Measurements from ENCODE around the gene SPOUT1.

The SPOUT1 gene

DNA sequence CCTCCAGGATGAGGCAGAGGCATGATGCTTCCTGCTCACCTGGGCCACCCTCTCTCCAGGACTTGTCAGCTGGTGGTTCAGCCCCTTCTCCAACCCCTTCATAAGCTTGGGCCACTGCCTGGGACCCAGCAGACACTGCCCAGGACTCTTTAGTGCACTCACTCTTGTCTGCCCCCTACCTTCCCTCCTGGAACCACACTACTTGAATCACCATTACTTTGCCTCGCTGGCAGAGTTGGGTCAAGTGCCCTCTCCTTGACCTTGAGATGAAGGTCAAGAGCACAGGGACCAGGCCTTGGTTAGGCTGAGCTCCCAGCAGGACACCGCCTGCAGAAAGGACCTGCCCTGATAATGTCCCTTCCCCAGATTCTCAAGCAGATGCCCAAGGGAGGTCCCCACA lies 19.8 kb downstream of the SPOUT1 start:
- Histone ChIP-seq H3K4me3 (ENCODE audit: control insufficient read depth in 1 of 7, extremely low read depth in 1 of 7, insufficient read depth in 4 of 7, low read depth in 2 of 7, low read length in 6 of 7) (no peak overlapping the region), H3K36me3 (ENCODE audit: control insufficient read depth in 4 of 4, insufficient read depth in 4 of 4, low read length in 3 of 4) (peaks cover 0 to 42% (median 31%) of the 10 kb centered on the region in 4 experiments), H3K27me3 (replicated peaks in 2 of 5; ENCODE audit: control insufficient read depth in 4 of 5, insufficient read depth in 5 of 5, low read length in 4 of 5) (no peaks in the 10 kb centered on the region), H3K27ac (ENCODE audit: insufficient read depth in 1 of 2, low read depth in 1 of 2, low read length in 2 of 2, poor library complexity in 1 of 2, severe bottlenecking in 2 of 2) (no peak overlapping the region), H3K4me1 (ENCODE audit: control extremely low read depth in 1 of 4, control insufficient read depth in 4 of 4, insufficient read depth in 4 of 4, low read length in 3 of 4) (no peaks in the 10 kb centered on the region), H3K9me3 (ENCODE audit: control extremely low read depth in 1 of 5, control insufficient read depth in 4 of 5, insufficient read depth in 2 of 5, low read depth in 1 of 5, low read length in 4 of 5) (no peaks in the 10 kb centered on the region)
- ChIA-PET CTCF (interaction anchor here (1.0 to 2.4 kb wide), 3 partner anchors 8 to 48 kb away, joined by 3 to 7 read pairs (median 4); partner anchors contain the start of gene ENDOG), POLR2A (no interaction called here)
- DNase-seq = no peak
- 96% methylated on average over 2 of the region's 2 CpGs for WGBS (ENCODE audit: insufficient coverage)

DNA sequence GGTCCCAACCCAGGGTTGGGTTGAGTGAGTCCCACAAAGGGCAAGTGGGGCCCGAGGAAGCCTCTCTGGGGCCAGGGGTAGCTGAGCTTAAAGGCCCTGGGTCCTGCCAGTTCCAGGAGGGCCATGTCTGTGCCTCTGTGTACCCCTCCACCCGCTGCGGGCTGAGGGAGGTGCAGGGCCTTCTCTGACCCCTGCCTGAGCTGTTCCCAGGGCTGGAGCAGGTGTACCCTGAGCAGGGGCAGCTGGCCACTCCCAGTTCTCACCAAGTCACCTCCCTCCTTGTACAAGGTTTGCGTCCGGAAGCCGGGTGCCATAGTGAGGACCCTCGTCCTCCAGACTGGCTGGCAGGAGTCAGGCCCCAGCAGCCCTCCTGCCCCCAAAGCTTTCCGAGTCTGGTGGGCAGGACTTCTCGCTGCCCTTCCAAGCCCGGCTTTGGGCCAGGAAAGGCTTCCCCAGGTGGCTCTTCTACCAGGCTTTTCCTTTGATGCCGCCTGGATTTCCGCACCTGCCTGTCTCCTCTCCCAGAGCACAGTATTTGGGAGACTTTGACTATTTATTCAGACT lies 20.5 kb downstream of the SPOUT1 start:
- CTCF ChIA-PET = interaction anchor here (1.4 to 2.4 kb wide), 2 partner anchors 9 to 18 kb away, joined by 4 to 7 read pairs; partner anchors contain the start of gene ENDOG
- WGBS (ENCODE audit: insufficient coverage) = 98% methylated on average over 10 of the region's 12 CpGs
- peaks cover 0 to 43% (median 32%) of the 10 kb centered on the region in 4 experiments for H3K36me3 ChIP-seq (ENCODE audit: control insufficient read depth in 4 of 4, insufficient read depth in 4 of 4, low read length in 3 of 4)

DNA sequence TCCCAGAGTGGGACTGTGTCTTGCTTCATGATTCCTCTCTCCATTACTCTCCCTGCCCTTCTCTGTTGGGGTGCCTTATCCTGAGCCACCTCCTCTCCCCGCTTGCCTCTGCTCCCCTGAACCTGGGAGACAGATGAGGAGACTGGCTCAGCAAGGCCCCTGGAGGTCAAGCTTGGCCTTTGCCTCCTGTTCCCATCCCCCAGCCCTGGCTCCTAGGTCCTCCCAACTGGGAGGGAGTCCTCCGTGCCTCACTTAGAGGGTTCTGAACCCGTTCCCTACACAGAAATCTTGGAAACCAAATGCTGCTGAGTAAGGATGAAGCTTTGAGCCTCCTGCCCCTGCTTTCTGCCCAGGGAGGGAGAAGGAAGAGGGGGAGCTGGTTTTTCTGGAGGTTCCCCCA lies 21.1 kb downstream of the SPOUT1 start:
- Histone ChIP-seq H3K27me3 (replicated peaks in 2 of 5; ENCODE audit: control insufficient read depth in 4 of 5, insufficient read depth in 5 of 5, low read length in 4 of 5) (no peaks in the 10 kb centered on the region), H3K36me3 (ENCODE audit: control insufficient read depth in 4 of 4, insufficient read depth in 4 of 4, low read length in 3 of 4) (peaks cover 0 to 49% (median 36%) of the 10 kb centered on the region in 4 experiments), H3K27ac (ENCODE audit: insufficient read depth in 1 of 2, low read depth in 1 of 2, low read length in 2 of 2, poor library complexity in 1 of 2, severe bottlenecking in 2 of 2) (no peak overlapping the region), H3K4me1 (ENCODE audit: control extremely low read depth in 1 of 4, control insufficient read depth in 4 of 4, insufficient read depth in 4 of 4, low read length in 3 of 4) (no peaks in the 10 kb centered on the region), H3K4me3 (ENCODE audit: control insufficient read depth in 1 of 7, extremely low read depth in 1 of 7, insufficient read depth in 4 of 7, low read depth in 2 of 7, low read length in 6 of 7) (no peak overlapping the region), H3K9me3 (ENCODE audit: control extremely low read depth in 1 of 5, control insufficient read depth in 4 of 5, insufficient read depth in 2 of 5, low read depth in 1 of 5, low read length in 4 of 5) (no peaks in the 10 kb centered on the region)
- no peak for DNase-seq
- POLR2A ChIA-PET = no interaction called here
- CTCF ChIA-PET = interaction anchor here (1.4 to 2.4 kb wide), 2 partner anchors 10 to 17 kb away, joined by 4 to 7 read pairs; partner anchors contain the start of gene ENDOG
- WGBS (ENCODE audit: insufficient coverage) = 100% methylated on average over 3 of the region's 3 CpGs

More for the DNA sequence above, 20.5 kb downstream of the SPOUT1 start:
- Histone ChIP-seq H3K27me3 (replicated peaks in 2 of 5; ENCODE audit: control insufficient read depth in 4 of 5, insufficient read depth in 5 of 5, low read length in 4 of 5) (no peaks in the 10 kb centered on the region), H3K9me3 (ENCODE audit: control extremely low read depth in 1 of 5, control insufficient read depth in 4 of 5, insufficient read depth in 2 of 5, low read depth in 1 of 5, low read length in 4 of 5) (no peaks in the 10 kb centered on the region), H3K4me1 (ENCODE audit: control extremely low read depth in 1 of 4, control insufficient read depth in 4 of 4, insufficient read depth in 4 of 4, low read length in 3 of 4) (no peaks in the 10 kb centered on the region), H3K4me3 (ENCODE audit: control insufficient read depth in 1 of 7, extremely low read depth in 1 of 7, insufficient read depth in 4 of 7, low read depth in 2 of 7, low read length in 6 of 7) (no peak overlapping the region), H3K27ac (ENCODE audit: insufficient read depth in 1 of 2, low read depth in 1 of 2, low read length in 2 of 2, poor library complexity in 1 of 2, severe bottlenecking in 2 of 2) (no peak overlapping the region)
- POLR2A ChIA-PET = no interaction called here
- no peak for DNase-seq

DNA sequence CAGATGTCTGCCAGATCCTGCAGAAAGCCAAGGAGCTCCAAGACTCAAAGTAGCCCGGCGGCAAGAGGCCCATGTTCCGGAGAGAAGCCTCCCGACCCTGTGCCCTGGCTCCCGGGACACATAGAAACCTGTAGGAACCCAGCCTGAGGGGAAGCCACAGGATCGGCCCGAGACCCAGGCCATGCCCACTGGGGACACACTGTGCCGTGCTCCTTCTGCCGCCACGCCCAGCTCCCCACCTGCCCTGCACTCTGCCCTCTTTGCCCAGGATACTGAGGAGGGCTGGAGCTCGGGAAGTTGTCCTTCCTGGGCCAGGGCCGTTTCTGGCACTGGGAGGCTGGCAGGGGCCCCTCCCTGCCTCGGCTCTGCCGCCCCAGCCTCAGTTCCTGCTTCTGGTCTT lies 21.8 kb downstream of the SPOUT1 start:
- POLR2A ChIA-PET = no interaction called here
- Histone ChIP-seq H3K9me3 (ENCODE audit: control extremely low read depth in 1 of 5, control insufficient read depth in 4 of 5, insufficient read depth in 2 of 5, low read depth in 1 of 5, low read length in 4 of 5) (no peaks in the 10 kb centered on the region), H3K27me3 (replicated peaks in 2 of 5; ENCODE audit: control insufficient read depth in 4 of 5, insufficient read depth in 5 of 5, low read length in 4 of 5) (no peaks in the 10 kb centered on the region), H3K27ac (ENCODE audit: insufficient read depth in 1 of 2, low read depth in 1 of 2, low read length in 2 of 2, poor library complexity in 1 of 2, severe bottlenecking in 2 of 2) (no peak overlapping the region), H3K4me1 (ENCODE audit: control extremely low read depth in 1 of 4, control insufficient read depth in 4 of 4, insufficient read depth in 4 of 4, low read length in 3 of 4) (no peaks in the 10 kb centered on the region), H3K36me3 (ENCODE audit: control insufficient read depth in 4 of 4, insufficient read depth in 4 of 4, low read length in 3 of 4) (peaks cover 2 to 56% (median 44%) of the 10 kb centered on the region in 4 experiments), H3K4me3 (ENCODE audit: control insufficient read depth in 1 of 7, extremely low read depth in 1 of 7, insufficient read depth in 4 of 7, low read depth in 2 of 7, low read length in 6 of 7) (no peak overlapping the region)
- DNase-seq = no peak
- CTCF ChIA-PET = interaction anchor here (1.0 to 1.2 kb wide), 2 partner anchors 15 to 20 kb away, joined by 3 read pairs; no protein-coding TSS in a partner anchor
- 96% methylated on average over 11 of the region's 14 CpGs for WGBS (ENCODE audit: insufficient coverage)

DNA sequence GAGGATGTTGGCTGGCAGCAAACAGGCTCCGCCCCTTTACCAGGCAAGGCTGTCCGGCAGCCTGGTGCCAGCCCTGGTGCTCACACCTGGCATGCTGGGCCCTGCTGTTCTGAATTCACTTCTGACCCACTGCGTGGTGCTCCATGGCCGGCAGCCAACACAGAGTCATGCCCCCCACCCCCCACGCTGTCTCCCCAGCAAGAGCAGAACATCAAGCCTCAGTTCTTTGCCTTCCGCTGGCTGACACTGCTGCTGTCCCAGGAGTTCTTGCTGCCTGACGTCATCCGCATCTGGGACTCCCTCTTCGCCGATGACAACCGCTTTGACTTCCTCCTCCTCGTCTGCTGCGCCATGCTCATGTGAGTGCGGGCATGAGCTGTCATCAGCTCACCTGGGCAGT lies 23.9 kb downstream of the SPOUT1 start:
- H3K27me3 ChIP-seq (replicated peaks in 2 of 5; ENCODE audit: control insufficient read depth in 4 of 5, insufficient read depth in 5 of 5, low read length in 4 of 5) = no peaks in the 10 kb centered on the region
- H3K9me3 ChIP-seq (ENCODE audit: control extremely low read depth in 1 of 5, control insufficient read depth in 4 of 5, insufficient read depth in 2 of 5, low read depth in 1 of 5, low read length in 4 of 5) = no peaks in the 10 kb centered on the region
- no peak overlapping the region for H3K27ac ChIP-seq (ENCODE audit: insufficient read depth in 1 of 2, low read depth in 1 of 2, low read length in 2 of 2, poor library complexity in 1 of 2, severe bottlenecking in 2 of 2)
- H3K36me3 ChIP-seq (ENCODE audit: control insufficient read depth in 4 of 4, insufficient read depth in 4 of 4, low read length in 3 of 4) = peaks cover 5 to 69% (median 55%) of the 10 kb centered on the region in 4 experiments
- H3K4me1 ChIP-seq (ENCODE audit: control extremely low read depth in 1 of 4, control insufficient read depth in 4 of 4, insufficient read depth in 4 of 4, low read length in 3 of 4) = no peaks in the 10 kb centered on the region
- H3K4me3 ChIP-seq (ENCODE audit: control insufficient read depth in 1 of 7, extremely low read depth in 1 of 7, insufficient read depth in 4 of 7, low read depth in 2 of 7, low read length in 6 of 7) = no peak overlapping the region
- ChIA-PET CTCF (interaction anchor here (4.3 kb wide), 1 partner anchor 12 kb away, joined by 19 read pairs; the partner anchor contains the start of gene ENDOG), POLR2A (no interaction called here)
- DNase-seq = no peak
- 94% methylated on average over 14 of the region's 14 CpGs for WGBS (ENCODE audit: insufficient coverage)

DNA sequence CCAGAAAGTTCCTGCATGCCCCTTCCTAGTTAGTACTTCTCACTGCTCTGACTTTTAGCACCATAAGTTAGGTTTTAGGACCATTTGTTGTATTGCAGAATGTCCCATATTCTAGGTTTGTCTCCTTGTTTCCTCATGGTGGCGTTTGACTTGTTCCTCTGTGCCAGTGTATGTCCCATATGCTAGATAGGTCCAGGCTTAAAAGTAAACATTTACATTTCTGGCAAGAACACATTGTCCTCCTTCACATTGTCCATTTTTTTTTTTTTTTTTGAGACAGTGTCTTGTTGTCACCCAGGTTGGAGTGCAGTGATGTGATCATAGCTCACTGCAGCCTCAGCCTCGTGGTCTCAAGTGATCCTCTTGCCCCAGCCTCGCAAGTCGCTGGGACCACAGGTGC lies 27.1 kb downstream of the SPOUT1 start:
- CTCF ChIA-PET = interaction anchor here (4.3 kb wide), 1 partner anchor 15 kb away, joined by 19 read pairs; the partner anchor contains the start of gene ENDOG
- POLR2A ChIA-PET = interaction anchor here (0.8 kb wide), 1 partner anchor 13 kb away, joined by 3 read pairs; no protein-coding TSS in a partner anchor
- Histone ChIP-seq H3K27me3 (replicated peaks in 2 of 5; ENCODE audit: control insufficient read depth in 4 of 5, insufficient read depth in 5 of 5, low read length in 4 of 5) (no peaks in the 10 kb centered on the region), H3K9me3 (ENCODE audit: control extremely low read depth in 1 of 5, control insufficient read depth in 4 of 5, insufficient read depth in 2 of 5, low read depth in 1 of 5, low read length in 4 of 5) (no peaks in the 10 kb centered on the region), H3K4me1 (ENCODE audit: control extremely low read depth in 1 of 4, control insufficient read depth in 4 of 4, insufficient read depth in 4 of 4, low read length in 3 of 4) (no peaks in the 10 kb centered on the region), H3K27ac (ENCODE audit: insufficient read depth in 1 of 2, low read depth in 1 of 2, low read length in 2 of 2, poor library complexity in 1 of 2, severe bottlenecking in 2 of 2) (no peak overlapping the region), H3K36me3 (ENCODE audit: control insufficient read depth in 4 of 4, insufficient read depth in 4 of 4, low read length in 3 of 4) (peaks cover 5 to 80% (median 58%) of the 10 kb centered on the region in 4 experiments), H3K4me3 (ENCODE audit: control insufficient read depth in 1 of 7, extremely low read depth in 1 of 7, insufficient read depth in 4 of 7, low read depth in 2 of 7, low read length in 6 of 7) (no peak overlapping the region)
- no peak for DNase-seq
- 100% methylated on average over 4 of the region's 4 CpGs for WGBS (ENCODE audit: insufficient coverage)

DNA sequence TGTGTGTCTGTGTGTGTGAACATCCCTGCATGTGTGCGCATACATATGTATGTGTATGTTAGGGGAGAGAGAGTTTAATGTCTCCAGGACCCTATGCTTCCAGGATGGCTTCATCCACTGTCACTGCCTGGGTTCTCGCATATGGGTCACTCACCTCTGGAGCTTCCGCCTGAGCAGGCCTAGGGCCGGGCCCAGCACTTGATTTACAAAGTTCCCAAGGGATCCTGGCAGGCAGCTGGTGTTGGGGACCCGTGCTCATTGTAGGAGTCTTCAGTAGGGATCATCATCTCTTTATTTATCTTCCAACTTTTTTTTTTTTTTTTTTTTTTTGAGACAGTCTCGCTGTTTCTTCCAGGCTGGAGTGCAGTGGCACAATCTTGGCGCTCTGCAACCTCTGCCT lies 29.5 kb downstream of the SPOUT1 start:
- Histone ChIP-seq H3K4me3 (ENCODE audit: control insufficient read depth in 1 of 7, extremely low read depth in 1 of 7, insufficient read depth in 4 of 7, low read depth in 2 of 7, low read length in 6 of 7) (no peak overlapping the region), H3K4me1 (ENCODE audit: control extremely low read depth in 1 of 4, control insufficient read depth in 4 of 4, insufficient read depth in 4 of 4, low read length in 3 of 4) (no peaks in the 10 kb centered on the region), H3K27ac (ENCODE audit: insufficient read depth in 1 of 2, low read depth in 1 of 2, low read length in 2 of 2, poor library complexity in 1 of 2, severe bottlenecking in 2 of 2) (no peak overlapping the region), H3K36me3 (ENCODE audit: control insufficient read depth in 4 of 4, insufficient read depth in 4 of 4, low read length in 3 of 4) (peaks cover 7 to 72% (median 48%) of the 10 kb centered on the region in 4 experiments), H3K27me3 (replicated peaks in 2 of 5; ENCODE audit: control insufficient read depth in 4 of 5, insufficient read depth in 5 of 5, low read length in 4 of 5) (no peaks in the 10 kb centered on the region), H3K9me3 (ENCODE audit: control extremely low read depth in 1 of 5, control insufficient read depth in 4 of 5, insufficient read depth in 2 of 5, low read depth in 1 of 5, low read length in 4 of 5) (no peaks in the 10 kb centered on the region)
- ChIA-PET CTCF (interaction anchor here (1.5 to 2.0 kb wide), 2 partner anchors 13 to 17 kb away, joined by 3 to 4 read pairs; no protein-coding TSS in a partner anchor), POLR2A (no interaction called here)
- no peak for DNase-seq
- 98% methylated on average over 7 of the region's 7 CpGs for WGBS (ENCODE audit: insufficient coverage)
